GM12878 (cell line): ENCODE results near the gene PTPRN2. TPM values are rescaled to one million over a fixed set of nuclear protein-coding genes. Genes with fewer than 3 reads are reported as not detected.
"Not testable (repeated sequence)": the region's sequence is repeated elsewhere in the genome, so short reads cannot be mapped to it uniquely, and the experiment has no call there.

Experiments
- ATAC-seq: fragments of 200-7000 bp; cut with Tn5 transposase; 3 replicates; pipeline ENCODE4 v1.9.1; 2020; ENCODE audit warnings: mild to moderate bottlenecking, moderate library complexity
- BruUV-seq: library from RNA; stranded (reverse); fragments of 400-500 nt; replicated peaks from 2 replicates; lab custom pipeline; 2021; lab: Mats Ljungman, UMichigan
- CTCF ChIA-PET: fragments of 300-600 bp; sonication (Branson Sonifier 250); formaldehyde crosslinking; extraction: SDS; loops from one replicate; lab custom pipeline; 2021; ENCODE audit warnings: inconsistent platforms; lab: Yijun Ruan, JAX
- POLR2A ChIA-PET: fragments of 350-600 bp; formaldehyde crosslinking; extraction: SDS; loops from one replicate; lab custom pipeline; 2021; ENCODE audit warnings: inconsistent platforms; lab: Charles Lee
- RAD21 ChIA-PET: fragments of 300-600 bp; sonication (Branson Sonifier 250); formaldehyde crosslinking; loops from one replicate; lab custom pipeline; 2023; ENCODE audit warnings: antibody characterized with exemption; ENCODE audit not compliant: unreplicated experiment; lab: Charles Lee
- SMC1A ChIA-PET: fragments of 300-600 bp; sonication (Branson Sonifier 250); formaldehyde crosslinking; loops from one replicate; lab custom pipeline; 2023; ENCODE audit not compliant: unreplicated experiment, uncharacterized antibody; lab: Charles Lee
- DNase-seq: peaks from one replicate; pipeline ENCODE4 v3.0.0-alpha.2; 2011; ENCODE audit warnings: low read depth, low spot score
- FAIRE-seq: peaks from 3 replicates; lab custom pipeline; 2011; peaks lifted over from hg19 to GRCh38; lab: Jason Lieb, UNC
- H2AFZ ChIP-seq: 2 replicates; pipeline ENCODE4 v1.6.0; 2011; ENCODE audit warnings: low read depth, low read length, control low read depth; ENCODE audit not compliant: control insufficient read depth
- H3K27ac ChIP-seq: 2 replicates; pipeline ENCODE4 v1.5.1; 2011; ENCODE audit warnings: control low read depth; ENCODE audit not compliant: control insufficient read depth, insufficient read depth
- H3K27me3 ChIP-seq, 2 experiments: replicated peaks in 1 of 2; 2 replicates each; pipeline versions ENCODE4 v1.6.0 to v1.6.1; 2011; ENCODE audit warnings: low read length in 1 of 2; ENCODE audit not compliant: control insufficient read depth in 2 of 2, insufficient read depth in 2 of 2
- H3K36me3 ChIP-seq, 2 experiments: 2 replicates each; pipeline ENCODE4 v1.5.1; 2011; ENCODE audit warnings: low read length in 1 of 2; ENCODE audit not compliant: control insufficient read depth in 2 of 2, insufficient read depth in 2 of 2
- H3K4me1 ChIP-seq: 2 replicates; pipeline ENCODE4 v1.6.1; 2011; ENCODE audit warnings: mild to moderate bottlenecking, low read length, moderate library complexity, mixed read lengths; ENCODE audit not compliant: control insufficient read depth, insufficient read depth
- H3K4me2 ChIP-seq: 2 replicates; pipeline ENCODE4 v1.6.0; 2011; ENCODE audit warnings: control low read depth; ENCODE audit not compliant: control insufficient read depth, insufficient read depth
- H3K4me3 ChIP-seq: fragments of 200-600 bp; sonication (generic); 2 replicates; pipeline ENCODE4 v1.5.1; 2016
- H3K79me2 ChIP-seq: 2 replicates; pipeline ENCODE4 v1.6.0; 2011; ENCODE audit warnings: low read length; ENCODE audit not compliant: control insufficient read depth, insufficient read depth
- H3K9ac ChIP-seq: 2 replicates; pipeline ENCODE4 v1.8.0; 2011; ENCODE audit warnings: low read length, control low read depth, mixed read lengths; ENCODE audit not compliant: control insufficient read depth, insufficient read depth
- H3K9me3 ChIP-seq: replicated peaks from 3 replicates; pipeline ENCODE4 v1.5.1; 2011; ENCODE audit warnings: mild to moderate bottlenecking, low read length; ENCODE audit not compliant: control insufficient read depth, insufficient read depth
- H4K20me1 ChIP-seq: 2 replicates; pipeline ENCODE4 v1.6.0; 2011; ENCODE audit not compliant: control insufficient read depth, insufficient read depth
- CBX5 ChIP-seq: sonication (generic); IDR thresholded peaks from 2 replicates; pipeline ENCODE4 v1.6.1; 2016; ENCODE audit warnings: low read depth, moderate library complexity, mild to moderate bottlenecking, inconsistent platforms
- MLLT1 ChIP-seq: fragments of 450-650 bp; IDR thresholded peaks from 2 replicates; pipeline ENCODE4 v1.6.1; 2016; ENCODE audit warnings: mild to moderate bottlenecking
- RELA ChIP-seq: fragments of 450-650 bp; IDR thresholded peaks from 2 replicates; pipeline ENCODE4 v1.8.0; 2014; ENCODE audit warnings: borderline replicate concordance; ENCODE audit not compliant: partially characterized antibody
- SPI1 ChIP-seq: IDR thresholded peaks from 2 replicates; pipeline ENCODE4 v1.6.1; 2011; ENCODE audit warnings: low read depth, mild to moderate bottlenecking, low read length, moderate library complexity, borderline replicate concordance; ENCODE audit not compliant: insufficient read depth
- WGBS: methylation state at CpG from one replicate; pipeline ENCODE4 v1.1.6; 2016; ENCODE audit warnings: low lambda C conversion rate; ENCODE audit not compliant: insufficient replicate concordance, insufficient coverage; ENCODE audit errors: missing lambda C conversion rate; 5-methylcytosine and 5-hydroxymethylcytosine counted together
- in situ Hi-C: fragments of 300-500 bp; cut with MboI; formaldehyde crosslinking; loops from 9 replicates; pipeline ENCODE4 v1.14.3; 2018; ENCODE audit warnings: mixed read lengths
- intact Hi-C: fragments of 100-400 bp; cut with micrococcal nuclease; formaldehyde crosslinking; loops from one replicate; pipeline ENCODE4 v1.14.2; 2022; ENCODE audit not compliant: unreplicated experiment
- polyA plus RNA-seq, 11 experiments: library from polyadenylated mRNA; depleted of rRNA in 4 of 11; unstranded in 6 of 11; stranded (reverse) in 5 of 11; fragments of >200 nt; fragmentation: Nextera tagmentation in 4 of 11; fragmentation: Illumina TruSeq in 1 of 11; extraction: Ambion mirVana in 4 of 11; extraction: Trizol in 1 of 11; gene quantifications; 1 replicate in 1 of 11; 2 replicates in 10 of 11; pipeline versions ENCODE4 v1.2.1 to v1.2.3, GENCODE V29; 2011 to 2016; ENCODE audit warnings: inconsistent platforms in 2 of 11, missing spikeins in 2 of 11, low read depth in 1 of 11
- total RNA-seq, 4 experiments: library from RNA; depleted of rRNA in 3 of 4; stranded (reverse); fragments of >200 nt in 3 of 4; fragmentation: Illumina TruSeq in 1 of 4; extraction: Trizol in 1 of 4; gene quantifications; 2 replicates each; pipeline versions ENCODE4 v1.2.1 to v1.2.3, GENCODE V29; 2013 to 2021
- TF ChIP-seq, protein P1 (sequence below): fragments of 450-650 bp; formaldehyde crosslinking; IDR thresholded peaks from 2 replicates; pipeline ENCODE4 v1.5.0; 2022; ENCODE audit warnings: mild to moderate bottlenecking, missing genetic modification characterization
- TF ChIP-seq, protein P2 (sequence below): IDR thresholded peaks from 2 replicates; pipeline ENCODE4 v1.6.1; 2011; ENCODE audit warnings: mild to moderate bottlenecking, low read depth, low read length, moderate library complexity; ENCODE audit not compliant: insufficient replicate concordance

The PTPRN2 gene
- total and polyA plus RNA-seq, 10 of the 15 experiments (the other 5 are each of a cell fraction or from before 2014, with no cell fraction given): 5.4 TPM; not detected in 9

DNA sequence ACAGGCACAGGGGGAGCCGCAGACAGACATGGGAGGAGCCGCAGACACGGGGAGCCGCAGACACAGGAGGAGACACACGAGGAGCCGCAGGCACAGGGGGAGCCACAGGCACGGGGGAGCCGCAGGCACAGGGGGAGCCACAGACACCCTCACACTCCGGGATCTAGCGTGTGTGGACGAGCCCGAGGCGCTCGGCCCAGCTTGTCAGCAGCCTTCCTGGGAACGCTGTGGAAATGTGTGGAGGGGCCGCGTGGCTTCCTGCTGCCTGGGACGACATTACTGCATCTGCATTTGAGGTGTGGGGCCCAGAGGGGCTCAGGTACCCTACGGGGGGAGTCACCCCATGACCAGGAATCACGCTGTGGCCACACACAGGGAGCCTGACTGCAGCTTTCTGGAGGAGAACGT lies 313.2 kb downstream of the PTPRN2 start (continued):
- TF ChIP-seq, protein P1, sequence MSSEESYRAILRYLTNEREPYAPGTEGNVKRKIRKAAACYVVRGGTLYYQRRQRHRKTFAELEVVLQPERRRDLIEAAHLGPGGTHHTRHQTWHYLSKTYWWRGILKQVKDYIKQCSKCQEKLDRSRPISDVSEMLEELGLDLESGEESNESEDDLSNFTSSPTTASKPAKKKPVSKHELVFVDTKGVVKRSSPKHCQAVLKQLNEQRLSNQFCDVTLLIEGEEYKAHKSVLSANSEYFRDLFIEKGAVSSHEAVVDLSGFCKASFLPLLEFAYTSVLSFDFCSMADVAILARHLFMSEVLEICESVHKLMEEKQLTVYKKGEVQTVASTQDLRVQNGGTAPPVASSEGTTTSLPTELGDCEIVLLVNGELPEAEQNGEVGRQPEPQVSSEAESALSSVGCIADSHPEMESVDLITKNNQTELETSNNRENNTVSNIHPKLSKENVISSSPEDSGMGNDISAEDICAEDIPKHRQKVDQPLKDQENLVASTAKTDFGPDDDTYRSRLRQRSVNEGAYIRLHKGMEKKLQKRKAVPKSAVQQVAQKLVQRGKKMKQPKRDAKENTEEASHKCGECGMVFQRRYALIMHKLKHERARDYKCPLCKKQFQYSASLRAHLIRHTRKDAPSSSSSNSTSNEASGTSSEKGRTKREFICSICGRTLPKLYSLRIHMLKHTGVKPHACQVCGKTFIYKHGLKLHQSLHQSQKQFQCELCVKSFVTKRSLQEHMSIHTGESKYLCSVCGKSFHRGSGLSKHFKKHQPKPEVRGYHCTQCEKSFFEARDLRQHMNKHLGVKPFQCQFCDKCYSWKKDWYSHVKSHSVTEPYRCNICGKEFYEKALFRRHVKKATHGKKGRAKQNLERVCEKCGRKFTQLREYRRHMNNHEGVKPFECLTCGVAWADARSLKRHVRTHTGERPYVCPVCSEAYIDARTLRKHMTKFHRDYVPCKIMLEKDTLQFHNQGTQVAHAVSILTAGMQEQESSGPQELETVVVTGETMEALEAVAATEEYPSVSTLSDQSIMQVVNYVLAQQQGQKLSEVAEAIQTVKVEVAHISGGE: no peak
- TF ChIP-seq CBX5: no peak
- no peak for TF ChIP-seq RELA
- TF ChIP-seq MLLT1: no peak
- TF ChIP-seq, protein P2, sequence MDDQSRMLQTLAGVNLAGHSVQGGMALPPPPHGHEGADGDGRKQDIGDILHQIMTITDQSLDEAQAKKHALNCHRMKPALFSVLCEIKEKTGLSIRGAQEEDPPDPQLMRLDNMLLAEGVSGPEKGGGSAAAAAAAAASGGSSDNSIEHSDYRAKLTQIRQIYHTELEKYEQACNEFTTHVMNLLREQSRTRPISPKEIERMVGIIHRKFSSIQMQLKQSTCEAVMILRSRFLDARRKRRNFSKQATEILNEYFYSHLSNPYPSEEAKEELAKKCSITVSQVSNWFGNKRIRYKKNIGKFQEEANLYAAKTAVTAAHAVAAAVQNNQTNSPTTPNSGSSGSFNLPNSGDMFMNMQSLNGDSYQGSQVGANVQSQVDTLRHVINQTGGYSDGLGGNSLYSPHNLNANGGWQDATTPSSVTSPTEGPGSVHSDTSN: no peak
- TF ChIP-seq SPI1: no peak

DNA sequence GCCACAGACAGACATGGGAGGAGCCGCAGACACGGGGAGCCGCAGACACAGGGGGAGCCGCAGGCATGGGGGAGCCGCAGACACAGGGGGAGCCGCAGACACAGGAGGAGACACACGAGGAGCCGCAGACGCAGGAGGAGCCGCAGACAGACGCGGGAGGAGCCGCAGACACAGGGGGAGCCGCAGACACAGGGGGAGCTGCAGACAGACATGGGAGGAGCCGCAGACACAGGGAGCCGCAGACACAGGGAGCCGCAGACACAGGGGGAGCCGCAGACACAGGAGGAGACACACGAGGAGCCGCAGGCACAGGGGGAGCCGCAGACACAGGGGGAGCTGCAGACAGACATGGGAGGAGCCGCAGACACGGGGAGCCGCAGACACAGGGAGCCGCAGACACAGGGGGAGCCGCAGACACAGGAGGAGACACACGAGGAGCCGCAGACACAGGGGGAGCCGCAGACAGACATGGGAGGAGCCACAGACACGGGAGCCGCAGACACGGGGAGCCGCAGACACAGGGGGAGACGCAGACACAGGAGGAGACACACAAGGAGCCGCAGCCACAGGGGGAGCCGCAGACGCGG lies 313.8 kb downstream of the PTPRN2 start:
- intact Hi-C loops, FAIRE-seq, SMC1A ChIA-PET, BruUV-seq, H3K36me3 ChIP-seq, H3K27ac ChIP-seq, ATAC-seq, DNase-seq, H3K4me2 ChIP-seq, CTCF ChIA-PET, POLR2A ChIA-PET, RAD21 ChIA-PET, H3K4me1 ChIP-seq, H4K20me1 ChIP-seq, H3K27me3 ChIP-seq, H3K79me2 ChIP-seq, H2AFZ ChIP-seq, H3K9me3 ChIP-seq, in situ Hi-C loops, H3K9ac ChIP-seq, H3K4me3 ChIP-seq: not testable (repeated sequence)
- 77% methylated on average over 36 of the region's 38 CpGs for WGBS
